PFSK-1 (cell line): Measurements from ENCODE around the gene RPL18A.

Experiments
- FOXP2 ChIP-seq: optimal IDR thresholded peaks from 2 replicates; pipeline ENCODE3; 2011; ENCODE audit warnings: borderline replicate concordance, control low read depth, inconsistent platforms; ENCODE audit not compliant: insufficient read depth; ENCODE audit errors: extremely low read length, extremely low read depth
- POLR2AphosphoS5 ChIP-seq: IDR thresholded peaks from 2 replicates; pipeline ENCODE4 v1.6.1; 2012; ENCODE audit warnings: low read depth, mild to moderate bottlenecking, control low read depth, low read length, moderate library complexity
- REST ChIP-seq, 2 experiments: IDR thresholded peaks; 2 replicates each; pipeline versions ENCODE4 v1.6.1 to v1.8.0; 2011 to 2012; ENCODE audit warnings: low read depth in 2 of 2, low read length in 2 of 2, control low read depth in 1 of 2, inconsistent platforms in 1 of 2, mild to moderate bottlenecking in 1 of 2, moderate library complexity in 1 of 2; ENCODE audit not compliant: insufficient read depth in 1 of 2
- SIN3A ChIP-seq: IDR thresholded peaks from 2 replicates; pipeline ENCODE4 v1.6.1; 2012; ENCODE audit warnings: mild to moderate bottlenecking, low read length, moderate library complexity, borderline replicate concordance; ENCODE audit not compliant: insufficient read depth
- TAF1 ChIP-seq: IDR thresholded peaks from 2 replicates; pipeline ENCODE4 v1.6.1; 2012; ENCODE audit warnings: low read length, control low read depth, borderline replicate concordance; ENCODE audit not compliant: insufficient read depth

GRCh38 chr19:17841810-17842662, 17.7 kb upstream of the RPL18A start:
- no peak for TF ChIP-seq REST (IDR thresholded peaks at IDR 0.05; ENCODE audit: insufficient read depth in 1 of 2, low read depth in 2 of 2, low read length in 2 of 2)
- TF ChIP-seq POLR2AphosphoS5: peak; percentile 83
- TF ChIP-seq SIN3A: 0 out of 2 replicates have a peak, but pooled peaks have one; percentile 51
- TF ChIP-seq TAF1: 0 out of 2 replicates have a peak, but pooled peaks have one; percentile 48
- peak; percentile 18 for TF ChIP-seq FOXP2
